ENCODE results near the gene CDKAL1.
"Not testable (repeated sequence)": the region's sequence is repeated elsewhere in the genome, so short reads cannot be mapped to it uniquely, and the experiment has no call there.

Gene CDKAL1

DNA sequence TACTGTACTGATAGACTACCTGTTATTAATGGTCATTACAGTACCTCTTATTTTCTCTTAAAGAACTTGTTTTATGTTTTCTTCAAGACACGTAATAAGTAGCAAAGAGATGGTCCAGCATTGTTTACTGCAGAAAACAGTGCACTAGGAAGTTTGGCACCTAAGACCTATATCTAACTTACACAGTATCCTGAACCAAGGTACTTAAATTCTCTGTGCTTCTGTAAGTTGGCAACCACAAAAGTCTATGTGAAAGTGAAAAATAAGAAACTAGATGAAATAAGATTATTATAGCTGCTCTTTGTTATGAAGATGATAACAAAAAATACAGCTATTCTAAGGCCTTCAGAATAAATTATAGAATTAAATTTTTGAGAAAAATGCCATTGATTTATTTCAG is 647.6 kb downstream of the CDKAL1 start:
- no peak for TF ChIP-seq SPI1 (IDR thresholded peaks at IDR 0.05; ENCODE audit: low read depth, low read length)
- FAIRE-seq (peak; percentile 52), DNase-seq (ENCODE audit: insufficient read length, low spot score) (no peak)

DNA sequence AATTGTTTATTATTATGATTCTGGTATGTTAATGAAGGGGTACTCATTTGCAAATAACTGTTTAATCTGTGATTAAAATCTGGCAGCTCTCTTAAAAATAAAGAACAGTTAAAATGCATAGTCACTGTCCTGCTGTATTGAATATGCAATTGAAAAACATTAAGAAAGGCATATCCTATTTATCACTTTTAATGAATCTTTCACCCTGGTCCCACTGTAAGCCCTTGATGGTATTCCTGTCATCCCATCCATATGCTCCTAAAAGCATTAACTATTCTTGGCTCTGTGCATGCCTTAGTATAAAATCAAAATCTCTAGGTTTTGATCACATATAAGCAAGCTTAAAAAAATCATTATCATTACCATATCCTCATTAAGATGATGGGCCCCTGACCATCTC is 648.3 kb downstream of the CDKAL1 start:
- TF ChIP-seq POLR2A (IDR thresholded peaks at IDR 0.05; ENCODE audit: low read depth, low read length): no peak
- no peak for TF ChIP-seq SPI1 (IDR thresholded peaks at IDR 0.05; ENCODE audit: low read depth, low read length)
- no peak for TF ChIP-seq POU2F2 (IDR thresholded peaks at IDR 0.05; ENCODE audit: low read depth, low read length)
- TF ChIP-seq PAX5 (IDR thresholded peaks at IDR 0.05; ENCODE audit: insufficient read depth, low read length, severe bottlenecking): no peak
- no peak for TF ChIP-seq POLR2AphosphoS5 (IDR thresholded peaks at IDR 0.05; ENCODE audit: low read depth, low read length)
- TF ChIP-seq TAF1 (IDR thresholded peaks at IDR 0.05; ENCODE audit: low read depth, low read length): no peak
- no peak for DNase-seq (ENCODE audit: insufficient read length, low spot score)
- no peak for FAIRE-seq

DNA sequence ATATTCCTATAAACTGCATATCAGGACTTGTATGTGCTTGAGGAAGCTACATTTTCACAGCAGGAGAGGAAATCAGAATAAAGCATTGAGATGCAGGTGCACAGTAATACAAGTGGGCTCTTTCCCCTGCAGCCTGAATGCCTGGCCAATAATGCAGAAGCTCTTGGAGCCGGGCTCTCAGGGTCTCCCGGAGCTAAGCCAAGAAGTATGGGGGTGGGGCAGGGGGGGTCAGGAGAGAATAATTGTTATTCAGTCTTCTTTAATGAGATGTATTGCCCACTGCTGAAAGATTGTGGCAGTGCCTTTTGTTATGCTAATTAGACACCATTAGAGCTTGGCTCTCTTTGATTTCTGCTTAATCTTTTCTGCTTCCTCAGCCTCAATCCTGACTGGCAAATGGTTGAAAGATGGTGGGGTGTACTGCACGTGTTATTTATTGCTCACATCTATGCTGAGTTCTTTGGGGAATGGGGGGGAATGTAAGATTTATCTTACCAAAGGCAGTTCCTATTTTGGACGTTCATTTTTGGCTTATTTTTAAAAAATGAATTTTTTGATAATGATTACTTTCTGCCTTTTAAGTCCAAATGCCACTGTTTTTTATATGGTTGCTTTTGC is 651.7 kb downstream of the CDKAL1 start:
- DNase-seq (ENCODE audit: insufficient read length, low spot score) (no peak), FAIRE-seq (no peak)
- TF ChIP-seq TAF1 (IDR thresholded peaks at IDR 0.05; ENCODE audit: low read depth, low read length) (no peak), PAX5 (IDR thresholded peaks at IDR 0.05; ENCODE audit: insufficient read depth, low read length, severe bottlenecking) (no peak), POLR2A (IDR thresholded peaks at IDR 0.05; ENCODE audit: low read depth, low read length) (no peak), SPI1 (IDR thresholded peaks at IDR 0.05; ENCODE audit: low read depth, low read length) (no peak), POU2F2 (IDR thresholded peaks at IDR 0.05; ENCODE audit: low read depth, low read length) (no peak), POLR2AphosphoS5 (IDR thresholded peaks at IDR 0.05; ENCODE audit: low read depth, low read length) (no peak)

DNA sequence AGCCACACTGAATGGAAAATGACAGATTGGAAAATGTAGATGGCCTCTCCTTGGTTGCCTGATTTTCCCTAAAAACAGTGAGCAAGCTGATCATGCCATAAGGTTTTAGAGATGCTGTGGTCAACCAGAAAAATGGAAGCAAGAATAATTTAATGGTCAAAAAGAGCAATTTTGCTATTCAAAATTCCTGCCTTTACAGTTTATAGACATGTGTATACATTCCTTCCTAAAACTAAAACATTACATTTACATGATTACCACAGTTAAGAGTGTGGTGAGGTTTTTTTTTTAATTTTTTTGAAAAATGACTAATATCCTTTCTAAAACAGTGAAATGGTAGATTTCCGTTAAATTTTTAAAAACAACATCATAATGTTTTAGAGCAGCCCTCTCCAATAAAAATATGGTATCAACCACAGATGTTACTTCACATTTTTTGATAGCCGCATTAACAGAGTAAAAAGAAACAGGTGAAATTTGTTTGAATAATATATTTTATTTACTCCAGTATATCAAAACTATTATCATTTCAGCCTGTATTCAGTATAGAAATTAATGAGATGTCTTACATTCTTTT is 652.3 kb downstream of the CDKAL1 start:
- FAIRE-seq (no peak), DNase-seq (ENCODE audit: insufficient read length, low spot score) (no peak)
- TF ChIP-seq POLR2A (IDR thresholded peaks at IDR 0.05; ENCODE audit: low read depth, low read length) (no peak), TAF1 (IDR thresholded peaks at IDR 0.05; ENCODE audit: low read depth, low read length) (no peak), POU2F2 (IDR thresholded peaks at IDR 0.05; ENCODE audit: low read depth, low read length) (no peak), PAX5 (IDR thresholded peaks at IDR 0.05; ENCODE audit: insufficient read depth, low read length, severe bottlenecking) (no peak), POLR2AphosphoS5 (IDR thresholded peaks at IDR 0.05; ENCODE audit: low read depth, low read length) (no peak), SPI1 (IDR thresholded peaks at IDR 0.05; ENCODE audit: low read depth, low read length) (no peak)

DNA sequence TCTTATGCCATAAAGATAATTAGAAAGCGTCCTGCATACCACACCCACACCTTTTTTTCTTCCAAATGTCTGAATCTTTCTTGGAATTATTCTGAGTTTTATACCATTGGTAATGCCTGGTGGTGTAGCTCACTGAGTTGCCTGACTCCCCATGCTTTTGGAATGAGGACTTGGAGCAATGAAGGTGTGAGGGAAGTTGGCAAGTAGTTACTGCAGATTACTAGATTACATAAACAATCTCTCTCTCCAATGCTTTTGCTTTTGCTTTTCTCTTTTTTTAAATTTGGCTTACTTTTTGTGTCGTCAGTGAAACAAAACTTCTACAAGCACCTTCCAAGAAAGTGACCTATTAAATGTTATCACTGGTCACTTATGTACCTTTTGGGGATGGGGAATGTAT is 653.2 kb downstream of the CDKAL1 start:
- FAIRE-seq (no peak), DNase-seq (ENCODE audit: insufficient read length, low spot score) (no peak)
- TF ChIP-seq PAX5 (IDR thresholded peaks at IDR 0.05; ENCODE audit: insufficient read depth, low read length, severe bottlenecking) (no peak), POU2F2 (IDR thresholded peaks at IDR 0.05; ENCODE audit: low read depth, low read length) (no peak), POLR2A (IDR thresholded peaks at IDR 0.05; ENCODE audit: low read depth, low read length) (no peak), TAF1 (IDR thresholded peaks at IDR 0.05; ENCODE audit: low read depth, low read length) (no peak), POLR2AphosphoS5 (IDR thresholded peaks at IDR 0.05; ENCODE audit: low read depth, low read length) (no peak), SPI1 (IDR thresholded peaks at IDR 0.05; ENCODE audit: low read depth, low read length) (no peak)

DNA sequence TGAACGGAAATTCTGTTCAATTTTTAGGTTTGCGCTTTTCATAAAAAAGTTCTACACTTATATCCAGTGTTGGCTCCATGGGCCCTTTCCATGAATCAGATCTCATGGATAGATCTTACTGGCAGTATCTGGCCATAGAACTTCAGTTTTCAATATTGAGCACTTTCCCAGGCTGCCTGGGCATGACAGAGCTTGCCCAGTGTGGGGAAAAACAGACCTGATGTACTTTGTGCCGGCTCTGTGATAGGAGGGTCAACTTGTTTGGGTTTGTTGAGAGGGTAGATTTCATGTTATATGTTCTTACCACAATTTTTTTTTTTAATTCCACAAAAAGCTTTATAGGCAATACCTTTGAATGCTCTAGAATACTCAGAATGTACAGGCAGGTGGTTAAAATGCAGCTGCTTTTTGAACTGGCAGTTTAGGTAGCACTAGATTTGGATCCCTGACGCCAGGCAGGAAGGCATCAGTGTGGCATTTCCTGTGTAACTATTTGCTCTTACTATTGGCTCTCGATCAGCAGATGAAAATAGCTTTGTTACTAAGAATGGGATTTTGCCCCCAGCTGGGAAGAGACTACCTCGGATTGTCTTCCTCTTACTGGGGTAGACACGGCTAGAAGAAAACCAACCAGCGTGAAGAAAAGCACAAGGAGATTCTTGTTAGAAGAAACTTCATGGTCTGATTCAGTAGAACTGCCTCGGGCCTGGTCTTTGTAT is 654.4 kb downstream of the CDKAL1 start:
- no peak for DNase-seq (ENCODE audit: insufficient read length, low spot score)
- no peak for TF ChIP-seq POLR2A (IDR thresholded peaks at IDR 0.05; ENCODE audit: low read depth, low read length)
- peak; percentile 45 for TF ChIP-seq SPI1 (IDR thresholded peaks at IDR 0.05; ENCODE audit: low read depth, low read length)
- peak; percentile 84 for FAIRE-seq

DNA sequence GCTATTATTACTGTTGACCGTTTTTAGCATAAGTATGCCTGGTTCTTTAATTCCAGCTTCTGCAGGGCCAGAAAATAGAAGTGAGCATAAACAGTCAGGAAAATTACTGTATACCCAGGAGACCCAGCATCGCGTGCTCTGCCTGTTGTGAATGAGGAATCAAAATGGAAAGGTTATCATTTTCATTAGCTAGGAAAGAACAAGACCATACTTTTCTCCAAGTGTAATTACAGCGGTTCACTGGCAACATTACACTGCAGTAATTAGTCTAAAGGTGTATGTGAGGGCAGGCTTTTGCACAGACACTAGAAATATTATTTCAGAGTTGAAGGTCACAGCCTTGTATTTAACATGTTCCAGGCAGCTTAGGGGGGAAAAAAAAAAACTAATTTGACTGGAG is 655.5 kb downstream of the CDKAL1 start:
- peak; percentile 81 for FAIRE-seq
- TF ChIP-seq POU2F2 (IDR thresholded peaks at IDR 0.05; ENCODE audit: low read depth, low read length) (no peak), POLR2AphosphoS5 (IDR thresholded peaks at IDR 0.05; ENCODE audit: low read depth, low read length) (no peak), POLR2A (IDR thresholded peaks at IDR 0.05; ENCODE audit: low read depth, low read length) (no peak), PAX5 (IDR thresholded peaks at IDR 0.05; ENCODE audit: insufficient read depth, low read length, severe bottlenecking) (no peak), SPI1 (IDR thresholded peaks at IDR 0.05; ENCODE audit: low read depth, low read length) (no peak), TAF1 (IDR thresholded peaks at IDR 0.05; ENCODE audit: low read depth, low read length) (no peak)
- no peak for DNase-seq (ENCODE audit: insufficient read length, low spot score)

DNA sequence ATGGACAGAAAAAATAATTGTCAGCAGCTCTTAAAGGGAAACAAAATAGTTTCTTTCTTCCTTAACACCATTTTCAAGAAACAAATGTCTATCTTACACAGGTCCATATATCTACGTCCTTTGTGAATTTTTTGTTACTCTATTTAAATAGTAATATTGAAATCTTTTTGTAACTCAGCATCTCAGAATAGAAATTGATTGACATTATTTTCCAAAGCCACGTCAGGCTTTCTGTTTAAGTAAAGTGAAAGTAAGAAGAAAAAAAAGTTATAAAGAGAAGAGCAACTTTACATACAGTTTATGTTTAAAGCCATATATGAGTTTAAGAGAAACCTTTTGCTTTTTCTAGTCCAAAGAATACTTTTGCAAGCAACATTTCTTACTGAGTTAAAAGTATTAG is 656.4 kb downstream of the CDKAL1 start:
- FAIRE-seq (no peak), DNase-seq (ENCODE audit: insufficient read length, low spot score) (no peak)

DNA sequence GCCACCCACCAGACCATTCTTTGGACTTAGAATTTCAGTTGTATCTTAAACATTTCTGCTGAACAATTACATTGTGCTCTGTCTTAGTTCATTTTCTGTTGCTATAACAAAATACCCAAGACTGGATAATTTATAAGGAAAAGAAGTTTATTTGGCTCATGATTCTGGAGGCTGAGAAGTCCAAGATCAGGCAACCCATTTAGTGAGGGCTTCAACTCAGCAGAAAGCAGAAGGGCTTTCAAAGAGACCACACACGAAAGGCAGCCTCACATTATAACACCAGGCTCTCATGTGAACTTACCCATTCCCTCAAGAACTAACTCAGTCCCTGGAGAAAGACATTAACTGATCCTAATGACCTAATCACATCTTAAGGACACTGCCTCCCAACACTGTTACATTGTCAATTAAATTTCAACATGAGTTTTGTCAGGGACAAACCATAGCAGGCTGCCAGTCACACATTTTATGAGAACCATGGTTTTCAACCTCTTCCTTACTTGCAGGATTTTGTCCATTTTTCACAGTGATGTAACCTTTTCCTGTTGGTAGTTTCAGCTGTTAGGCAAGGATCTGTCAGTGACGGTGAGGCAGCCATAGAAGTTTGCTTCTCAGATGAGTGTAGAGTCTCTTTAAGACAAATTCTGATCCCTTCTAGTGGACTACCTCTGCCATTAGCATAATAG is 659.7 kb downstream of the CDKAL1 start:
- DNase-seq (ENCODE audit: insufficient read length, low spot score) (no peak), FAIRE-seq (no peak)
- TF ChIP-seq SPI1 (IDR thresholded peaks at IDR 0.05; ENCODE audit: low read depth, low read length) (no peak), TAF1 (IDR thresholded peaks at IDR 0.05; ENCODE audit: low read depth, low read length) (no peak), PAX5 (IDR thresholded peaks at IDR 0.05; ENCODE audit: insufficient read depth, low read length, severe bottlenecking) (no peak), POLR2A (IDR thresholded peaks at IDR 0.05; ENCODE audit: low read depth, low read length) (no peak), POU2F2 (IDR thresholded peaks at IDR 0.05; ENCODE audit: low read depth, low read length) (no peak), POLR2AphosphoS5 (IDR thresholded peaks at IDR 0.05; ENCODE audit: low read depth, low read length) (no peak)

More for the DNA sequence above, 656.4 kb downstream of the CDKAL1 start:
- TF ChIP-seq PAX5 (IDR thresholded peaks at IDR 0.05; ENCODE audit: insufficient read depth, low read length, severe bottlenecking) (no peak), POU2F2 (IDR thresholded peaks at IDR 0.05; ENCODE audit: low read depth, low read length) (no peak), SPI1 (IDR thresholded peaks at IDR 0.05; ENCODE audit: low read depth, low read length) (no peak), POLR2AphosphoS5 (IDR thresholded peaks at IDR 0.05; ENCODE audit: low read depth, low read length) (no peak), TAF1 (IDR thresholded peaks at IDR 0.05; ENCODE audit: low read depth, low read length) (no peak), POLR2A (IDR thresholded peaks at IDR 0.05; ENCODE audit: low read depth, low read length) (no peak)

DNA sequence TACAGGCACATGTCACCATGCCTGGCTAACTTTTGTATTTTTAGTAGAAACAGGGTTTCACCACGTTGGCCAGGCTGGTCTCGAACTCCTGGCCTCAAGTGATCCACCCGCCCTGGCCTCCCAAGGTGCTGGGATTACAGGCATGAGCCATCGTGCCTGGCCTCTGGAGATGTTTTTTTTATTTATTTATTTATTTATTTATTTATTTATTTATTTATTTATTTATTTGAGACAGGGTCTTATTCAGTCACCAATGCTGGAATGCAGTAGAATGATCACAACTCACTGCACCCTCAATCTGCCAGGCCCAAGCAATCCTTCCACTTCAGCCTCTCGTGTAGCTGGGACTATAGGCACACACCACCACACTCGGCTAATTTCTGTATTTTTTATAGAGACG is 661.0 kb downstream of the CDKAL1 start:
- DNase-seq (ENCODE audit: insufficient read length, low spot score); FAIRE-seq: not testable (repeated sequence)
